GM18909 (cell line): ENCODE measurements around the gene TENT5C.
"Not testable (repeated sequence)": the region's sequence is repeated elsewhere in the genome, so short reads cannot be mapped to it uniquely, and the experiment has no call there.

Experiments
- ATAC-seq: cut with Tn5 transposase; IDR thresholded peaks from one replicate; pipeline ENCODE4 v1.9.1; 2021; ENCODE audit warnings: mild to moderate bottlenecking; ENCODE audit not compliant: unreplicated experiment, poor library complexity

The TENT5C gene

DNA sequence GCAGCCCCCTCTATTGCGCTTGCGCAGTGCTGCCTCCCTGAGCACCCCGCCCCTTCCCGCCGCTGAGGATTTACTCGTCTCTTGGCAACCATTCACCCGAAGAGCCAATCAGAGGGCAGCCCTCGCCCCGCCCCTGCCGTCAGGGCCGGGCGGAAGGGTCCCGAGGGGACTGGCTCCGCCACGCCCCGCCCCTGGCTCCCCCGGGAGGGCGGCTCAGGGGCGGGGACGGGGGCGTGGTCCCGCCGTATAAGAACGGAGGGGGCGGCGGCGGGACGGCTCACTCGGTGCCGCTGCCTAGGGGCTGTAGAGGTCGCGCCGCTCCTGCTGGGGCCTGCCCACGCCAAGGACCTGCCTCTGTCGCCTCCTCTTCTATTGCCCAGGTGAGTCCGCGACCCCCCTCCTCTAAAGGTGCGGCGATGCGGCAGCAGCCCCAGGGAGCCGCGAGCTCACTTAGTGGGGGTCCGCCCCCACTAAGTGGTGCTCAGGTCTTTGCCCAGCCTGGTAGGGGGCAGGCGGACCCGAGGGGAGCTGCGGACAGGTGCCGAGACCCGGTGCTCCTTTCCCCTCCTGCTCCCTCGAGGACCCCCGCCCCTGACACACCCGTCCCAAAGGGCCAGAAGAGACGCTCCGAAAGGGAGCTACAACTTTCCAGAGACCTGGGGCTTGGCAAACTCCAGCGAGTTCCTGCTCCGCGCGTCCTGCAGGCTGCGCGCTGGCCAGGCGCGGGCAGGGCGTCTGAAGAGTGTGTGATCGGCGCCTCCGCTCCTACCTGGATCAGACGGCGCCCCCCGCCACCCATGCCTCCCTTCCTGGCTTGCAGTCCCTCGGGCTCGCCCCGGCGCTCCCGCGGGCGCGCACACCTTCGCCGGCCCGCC lies at the start of gene TENT5C:
Gene TENT5C, plus strand, starts transcription at position 275 of the 875 bp plus-strand sequence. CDS start 16,821 bp downstream, outside the sequence.
- ATAC-seq: peak; percentile 92

DNA sequence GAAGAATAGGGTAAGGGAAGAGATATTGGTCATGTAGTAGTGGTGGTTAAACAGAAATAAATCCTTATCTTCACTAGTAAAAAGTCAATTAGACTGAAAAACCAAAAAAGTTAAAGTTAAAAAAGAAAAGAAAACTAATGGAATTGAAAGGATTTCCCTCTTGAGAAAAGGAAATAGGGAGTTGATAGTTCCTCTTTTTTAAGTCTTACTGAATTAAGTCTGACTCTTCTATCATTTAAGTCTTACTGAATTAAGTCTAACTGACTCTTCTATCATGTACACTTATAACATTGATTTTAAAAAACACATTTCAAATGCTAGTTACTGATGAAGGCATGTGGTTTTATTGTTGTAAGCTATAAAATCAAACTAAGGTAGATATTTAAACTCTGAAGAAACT lies 49.5 kb upstream of the TENT5C start:
- no peak for ATAC-seq

- ATAC-seq: no peak
Observed at GRCh38 chr1:117556976-117557375, 48.9 kb upstream of the TENT5C start.

GRCh38 chr1:117558451-117558850 lies 47.4 kb upstream of the TENT5C start:
- ATAC-seq: not testable (repeated sequence)

DNA sequence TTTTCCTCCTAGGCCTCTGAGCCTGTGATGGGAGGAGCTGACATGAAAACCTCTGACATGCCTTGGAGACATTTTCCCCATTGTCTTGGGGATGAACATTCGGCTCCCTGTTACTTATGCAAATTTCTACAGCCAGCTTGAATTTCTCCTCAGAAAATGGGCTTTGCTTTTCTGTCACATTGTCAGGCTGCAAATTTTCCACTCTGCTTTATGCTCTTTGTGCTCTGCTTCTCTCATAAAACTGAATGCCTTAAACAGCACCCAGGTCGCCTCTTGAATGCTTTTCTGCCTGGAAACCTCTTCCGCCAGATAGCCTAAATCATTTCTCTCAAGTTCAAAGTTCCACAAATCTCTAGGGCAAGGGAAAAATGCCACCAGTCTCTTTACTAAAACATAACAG lies 46.7 kb upstream of the TENT5C start:
- ATAC-seq: no peak

DNA sequence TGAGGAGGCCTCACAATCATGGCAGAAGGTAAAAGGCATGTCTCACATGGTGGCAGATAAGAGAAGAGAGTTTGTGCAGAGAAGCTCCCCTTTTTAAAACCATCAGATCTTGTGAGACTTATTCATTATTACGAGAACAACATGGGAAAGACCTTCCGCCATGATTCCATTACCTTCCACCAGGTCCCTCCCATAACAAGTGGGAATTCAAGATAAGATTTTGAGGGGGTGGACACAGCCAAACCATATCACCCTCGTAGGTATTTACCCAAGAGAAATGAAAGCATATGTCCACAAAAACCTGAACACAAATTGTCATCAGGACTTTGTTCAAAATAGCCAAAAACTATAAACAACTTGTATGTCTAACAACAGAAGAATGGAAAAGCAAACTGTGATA lies 45.9 kb upstream of the TENT5C start:
- ATAC-seq: no peak

DNA sequence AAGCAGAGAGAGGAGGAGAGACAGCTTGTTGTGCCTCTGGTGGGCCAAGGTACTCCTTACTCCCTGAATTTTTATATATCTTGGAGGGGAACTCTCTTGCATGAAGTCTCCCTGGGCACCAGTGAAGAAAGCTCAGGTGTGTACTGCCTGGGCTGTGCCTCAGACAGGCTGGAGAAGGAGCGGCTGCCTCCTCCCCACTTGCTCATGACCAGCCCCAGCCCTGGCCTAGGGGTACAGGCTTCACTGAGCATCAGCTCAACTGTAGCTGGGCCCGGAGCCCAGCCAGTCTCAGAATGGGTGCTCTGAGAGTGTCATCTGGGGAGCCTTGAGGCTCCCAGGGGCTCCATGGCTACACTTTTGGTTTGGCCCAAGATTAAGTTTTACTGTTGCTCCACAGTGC lies 44.8 kb upstream of the TENT5C start:
- no peak for ATAC-seq

GRCh38 chr1:117561551-117561950 lies 44.3 kb upstream of the TENT5C start:
- ATAC-seq: no peak

DNA sequence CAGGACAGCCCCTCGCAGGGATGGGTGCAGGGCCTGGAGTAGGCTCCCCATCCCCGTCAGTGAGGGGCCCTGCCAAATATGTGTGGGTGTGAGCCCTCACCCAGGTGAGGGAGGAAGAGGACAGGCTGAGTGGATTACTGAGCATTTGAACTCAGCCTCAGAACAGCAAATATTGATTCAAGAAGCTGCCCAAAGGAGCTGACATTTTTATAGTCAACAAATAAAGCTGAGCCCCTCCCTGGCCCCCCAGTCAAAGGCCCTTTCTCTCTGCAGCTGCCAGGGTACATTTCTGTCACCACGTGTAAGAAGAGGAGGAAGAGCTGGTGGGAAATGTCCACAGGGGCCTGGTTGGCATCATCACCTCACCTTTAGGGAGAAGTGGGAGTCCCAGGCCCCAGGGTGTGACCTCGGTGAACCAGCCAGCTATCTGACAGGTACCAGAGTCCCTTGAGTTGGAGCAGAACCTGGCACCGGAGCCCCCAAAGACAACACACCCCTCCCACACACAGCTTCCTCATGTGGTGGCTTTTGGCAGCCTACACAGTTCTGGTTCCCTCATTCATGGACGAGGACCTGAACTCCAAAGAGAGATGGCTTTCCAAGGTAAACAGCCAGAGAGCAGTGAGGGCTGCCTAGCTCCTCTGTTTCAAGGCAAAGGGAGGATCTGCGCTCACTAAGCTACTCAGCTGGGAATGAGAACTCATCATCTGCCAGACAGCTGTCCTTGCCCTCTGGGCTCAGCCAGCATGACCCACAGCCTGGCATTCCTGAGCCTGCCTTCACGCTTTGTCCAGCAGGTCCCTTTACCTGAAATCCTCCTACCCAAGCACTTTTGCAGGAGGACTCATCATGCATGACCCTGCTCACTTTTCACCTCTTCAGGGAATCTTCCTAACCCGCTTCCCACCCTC lies 43.0 kb upstream of the TENT5C start:
- no peak for ATAC-seq

DNA sequence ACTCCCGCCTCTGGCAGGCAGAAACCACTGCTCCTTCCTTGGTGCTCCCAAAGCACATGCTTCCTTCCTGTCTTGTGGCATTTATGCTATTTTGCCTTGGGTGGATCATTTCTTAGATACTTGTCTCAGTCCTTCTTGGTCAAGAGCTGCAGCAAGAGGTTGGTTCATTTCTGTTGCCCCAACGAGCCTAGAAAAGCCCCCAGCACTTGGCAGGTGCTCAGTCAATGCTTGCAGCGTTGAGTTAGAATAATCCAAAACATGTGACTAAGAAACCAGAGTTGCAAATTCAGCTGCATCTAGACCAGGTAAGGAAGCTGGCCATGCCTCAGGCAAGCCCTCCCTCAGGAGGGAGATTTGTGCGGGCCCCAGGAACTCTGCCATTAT lies 42.4 kb upstream of the TENT5C start:
- no peak for ATAC-seq

GRCh38 chr1:117564227-117565075 lies 41.4 kb upstream of the TENT5C start:
- ATAC-seq: no peak

DNA sequence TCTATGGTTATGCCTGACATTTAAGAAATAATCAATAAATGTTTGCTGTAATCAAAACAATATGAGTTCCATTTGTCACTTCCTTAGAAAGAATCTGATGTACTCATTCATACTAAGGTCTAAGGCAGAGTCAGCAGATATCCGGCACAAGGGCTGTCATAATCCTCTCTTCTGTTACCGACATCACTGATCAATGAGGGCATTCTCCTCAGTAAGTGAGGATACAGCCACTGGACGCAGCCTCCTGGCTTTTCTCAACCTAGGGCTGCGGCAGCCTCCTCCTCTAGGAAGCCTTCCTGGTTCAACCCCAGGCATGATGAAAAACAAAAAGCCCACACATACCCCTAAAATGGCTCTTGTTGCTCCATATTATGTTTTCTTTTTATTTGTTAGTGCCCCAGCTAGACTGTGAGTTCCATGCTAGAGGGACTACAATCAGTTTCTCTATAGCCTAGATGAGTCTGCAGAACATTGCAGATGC lies 40.7 kb upstream of the TENT5C start:
- no peak for ATAC-seq

DNA sequence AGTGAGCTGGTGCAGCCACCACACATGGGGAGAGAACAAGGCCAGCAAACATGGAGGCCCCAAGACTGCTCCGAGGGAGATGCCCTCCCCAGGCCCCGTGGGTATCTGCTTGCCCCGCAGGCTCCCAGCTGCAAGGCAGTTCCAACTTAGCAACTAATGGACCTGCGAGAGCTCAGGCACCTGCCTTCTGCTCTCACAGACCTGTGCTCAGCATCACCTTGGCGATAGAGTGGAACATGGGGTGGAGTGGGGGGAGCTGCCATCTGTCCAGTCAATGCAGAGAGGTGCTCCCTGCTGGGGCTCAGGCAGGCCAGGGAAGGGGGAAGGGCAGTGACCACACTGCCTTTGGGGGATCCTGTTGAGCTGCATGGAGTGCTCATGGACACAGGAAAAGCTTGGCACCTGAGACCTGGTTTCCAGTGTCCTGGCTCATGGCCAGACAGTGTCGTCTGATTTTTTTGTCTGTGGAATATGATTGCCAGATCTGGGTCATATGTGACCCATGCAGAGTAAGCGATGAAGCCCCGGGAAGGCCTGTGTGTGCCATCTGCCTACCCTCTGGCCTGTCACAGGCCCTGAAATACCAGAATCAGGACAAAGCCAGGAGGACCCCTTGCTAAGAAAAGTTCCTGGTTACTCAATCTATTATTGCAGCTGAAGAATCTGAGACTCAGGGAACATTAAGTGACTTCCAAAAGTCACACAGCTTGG lies 39.9 kb upstream of the TENT5C start:
- no peak for ATAC-seq

GRCh38 chr1:117566556-117566955 lies 39.3 kb upstream of the TENT5C start:
- ATAC-seq: no peak

GRCh38 chr1:117567435-117567834 lies 38.4 kb upstream of the TENT5C start:
- no peak for ATAC-seq

- no peak for ATAC-seq
Observed at GRCh38 chr1:117567976-117568375, 37.9 kb upstream of the TENT5C start.

DNA sequence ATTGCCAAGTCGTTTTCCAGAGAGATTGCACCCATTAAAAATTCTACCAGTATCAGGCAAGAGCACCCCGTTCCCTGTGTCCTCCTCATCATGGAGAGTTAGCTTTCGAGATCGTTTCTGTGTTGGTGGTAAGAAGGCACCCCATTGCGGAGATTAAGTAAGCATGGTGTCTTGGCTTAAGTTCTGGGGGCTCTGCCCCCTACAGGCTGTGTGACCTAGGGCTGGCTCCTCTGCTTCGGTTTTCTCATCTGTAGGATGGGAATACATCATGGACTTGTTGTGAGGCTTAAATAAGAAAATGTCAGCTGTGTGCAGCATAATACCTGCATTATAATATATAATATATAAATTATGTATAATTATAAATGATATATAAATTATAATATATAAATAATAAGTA lies 36.8 kb upstream of the TENT5C start:
- no peak for ATAC-seq

DNA sequence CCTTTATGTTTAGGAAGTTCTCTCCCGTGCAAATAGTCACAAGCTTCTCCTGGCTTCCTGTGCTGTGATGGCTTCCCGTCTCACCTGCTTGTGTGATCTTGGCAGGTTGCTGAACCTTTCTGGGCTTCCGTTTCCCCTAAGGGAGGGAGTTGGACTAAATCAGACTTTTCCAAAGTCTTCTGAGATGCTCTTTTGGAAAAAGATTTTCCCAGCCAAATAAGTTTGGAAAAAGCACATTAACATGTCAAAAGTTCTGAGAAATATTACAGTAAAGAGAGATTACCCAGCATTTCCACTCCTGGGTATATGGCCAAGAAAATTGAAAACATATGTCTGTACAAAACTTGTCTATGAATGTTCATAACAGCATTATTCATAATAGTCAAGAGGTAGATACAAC lies 36.0 kb upstream of the TENT5C start:
- no peak for ATAC-seq

GRCh38 chr1:117570988-117571409 lies 34.8 kb upstream of the TENT5C start:
- no peak for ATAC-seq

GRCh38 chr1:117571496-117571895 lies 34.4 kb upstream of the TENT5C start:
- ATAC-seq: no peak
